NOMO-1 treated with DMSO at 0.1 percent for 48 hours (cell line): Measurements from ENCODE around the gene MAP3K9.
A peak's percentile ranks its signal among the peaks of the same experiment; 100 is the strongest.

ENCODE experiments used
- DNase-seq: peaks from one replicate; lab custom pipeline; 2025; ENCODE audit not compliant: unreplicated experiment; lab: John Stamatoyannopoulos, UW

MAP3K9 gene

GRCh38 chr14:70701610-70702009 lies 107.7 kb downstream of the MAP3K9 start:
- no peak for DNase-seq

GRCh38 chr14:70700955-70701585 lies 108.2 kb downstream of the MAP3K9 start:
- DNase-seq: no peak

GRCh38 chr14:70699646-70700045 lies 109.7 kb downstream of the MAP3K9 start:
- DNase-seq: no peak

- DNase-seq: peak; percentile 60
These were observed 111.0 kb downstream of the MAP3K9 start for GRCh38 chr14:70698288-70698687.

- DNase-seq: no peak
These were observed 111.6 kb downstream of the MAP3K9 start for GRCh38 chr14:70697701-70698100.

GRCh38 chr14:70696026-70696425 lies 113.3 kb downstream of the MAP3K9 start:
- no peak for DNase-seq

- DNase-seq: peak; percentile 97
These were observed 117.1 kb downstream of the MAP3K9 start for GRCh38 chr14:70692210-70692609.

- no peak for DNase-seq
These were observed 123.7 kb downstream of the MAP3K9 start for GRCh38 chr14:70685474-70686197.

GRCh38 chr14:70683983-70684382 lies 125.3 kb downstream of the MAP3K9 start:
- no peak for DNase-seq

GRCh38 chr14:70680748-70681147 lies 128.6 kb downstream of the MAP3K9 start:
- DNase-seq: no peak

GRCh38 chr14:70677341-70677740 lies 132.0 kb downstream of the MAP3K9 start:
- DNase-seq: no peak
